Dermis blood vessel endothelial cell (primary cell): ENCODE measurements around the gene PRUNE2. TPM values are rescaled to one million over a fixed set of nuclear protein-coding genes. Genes with fewer than 3 reads are reported as not detected.

Experiments
- DNase-seq: peaks from one replicate; pipeline ENCODE4 v3.0.0; 2010
- total RNA-seq: library from RNA; depleted of rRNA; stranded (reverse); fragments of >200 nt; gene quantifications from 2 replicates; pipeline ENCODE4 v1.2.3, GENCODE V29; 2014

Gene PRUNE2
- total RNA-seq, 1 donor from 2014 or later = 7.8 TPM

GRCh38 chr9:76567086-76567485 lies 338.8 kb downstream of the PRUNE2 start:
- no peak for DNase-seq

GRCh38 chr9:76564297-76564696 lies 341.6 kb downstream of the PRUNE2 start:
- peak; percentile 40 for DNase-seq

GRCh38 chr9:76562511-76562911 lies 343.4 kb downstream of the PRUNE2 start:
- no peak for DNase-seq

DNA sequence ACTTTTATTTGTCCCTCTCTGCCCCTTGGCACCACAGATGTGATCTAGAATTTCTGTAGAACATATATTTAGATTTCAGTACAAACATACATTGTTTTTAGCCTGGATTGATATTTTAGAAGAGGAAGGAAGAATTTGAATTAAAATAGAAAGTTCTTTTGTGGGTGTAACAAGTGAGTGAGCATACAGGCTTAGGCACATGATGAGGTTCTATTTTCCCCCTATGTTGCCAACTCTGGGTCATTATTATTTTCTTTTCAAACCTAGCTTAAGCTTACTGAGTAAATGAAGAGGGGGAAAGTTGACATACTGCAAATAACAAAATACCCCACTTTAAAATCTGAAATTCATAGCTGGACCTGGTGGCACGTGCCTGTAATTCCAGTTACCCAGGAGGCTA lies 344.0 kb downstream of the PRUNE2 start:
- DNase-seq = no peak

Other genes starting within 250 kb of the PRUNE2 start
- under 0.01 and 0.33 TPM in 2 replicates for gene PCA3, start 141.7 kb downstream of the PRUNE2 start, total RNA-seq
- gene FOXB2, start 113.5 kb upstream of the PRUNE2 start, total RNA-seq = not detected in 2 replicates